ENCODE measurements around the gene C3orf20. TPM values are rescaled to one million over a fixed set of nuclear protein-coding genes. Genes with fewer than 3 reads are reported as not detected.

C3orf20 gene
- total RNA-seq, 1 experiment from 2014 or later = 0.28 TPM

DNA sequence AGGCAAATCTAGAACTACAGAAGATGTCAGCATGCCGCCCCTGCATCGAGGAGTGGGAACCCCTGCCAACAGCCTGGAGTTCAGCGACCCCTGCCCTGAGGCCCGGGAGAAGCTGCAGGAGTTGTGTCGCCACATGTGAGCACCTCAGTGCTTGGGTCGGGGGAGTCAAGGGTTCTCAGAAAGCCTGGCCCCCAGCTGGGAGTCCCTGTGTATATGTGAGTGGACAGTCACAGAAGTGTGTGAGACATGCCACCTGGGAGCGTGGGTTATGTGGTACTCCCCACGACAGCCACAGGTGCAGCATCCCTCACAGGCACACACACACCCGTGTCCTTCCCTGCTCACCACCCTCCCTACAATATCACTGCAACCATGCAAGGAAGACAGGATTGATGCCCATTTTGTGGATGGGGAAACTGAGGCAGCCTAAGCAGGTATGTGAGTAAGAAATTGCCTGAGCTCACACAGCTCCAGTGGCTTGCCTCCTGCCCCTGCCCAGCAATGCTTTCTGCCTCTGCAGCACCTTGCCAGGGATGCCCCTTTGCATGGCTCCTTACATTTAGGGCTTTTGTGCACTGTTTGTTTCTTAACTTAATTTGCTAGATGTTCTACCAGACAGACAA lies 28.3 kb downstream of the C3orf20 start:
- Mint-ChIP-seq H3K4me3 (ENCODE audit: low read depth, unreplicated experiment) (no peak overlapping the region), H3K27ac (ENCODE audit: unreplicated experiment) (no peak overlapping the region), H3K9me3 (ENCODE audit: low read depth, unreplicated experiment) (no peaks in the 10 kb centered on the region), H3K4me1 (ENCODE audit: low read depth, unreplicated experiment) (no peaks in the 10 kb centered on the region), H3K27me3 (ENCODE audit: unreplicated experiment) (no peaks in the 10 kb centered on the region), H3K36me3 (ENCODE audit: insufficient read depth, unreplicated experiment) (no peaks in the 10 kb centered on the region)
- no peak for DNase-seq
- BruUV-seq (replicated peaks) = no TSS peak
- TF ChIP-seq CTCF (IDR thresholded peaks at IDR 0.05; ENCODE audit: unreplicated experiment) = no peak
- intact Hi-C loops (cut with micrococcal nuclease; ENCODE audit: unreplicated experiment) = no loop called here
- CTCF ChIA-PET = no interaction called here

- CTCF ChIA-PET = no interaction called here
- H3K27me3 Mint-ChIP-seq (ENCODE audit: unreplicated experiment) = no peaks in the 10 kb centered on the region
- no peaks in the 10 kb centered on the region for H3K9me3 Mint-ChIP-seq (ENCODE audit: low read depth, unreplicated experiment)
- H3K4me3 Mint-ChIP-seq (ENCODE audit: low read depth, unreplicated experiment) = no peak overlapping the region
- BruUV-seq (replicated peaks) = no TSS peak
- no peaks in the 10 kb centered on the region for H3K36me3 Mint-ChIP-seq (ENCODE audit: insufficient read depth, unreplicated experiment)
- intact Hi-C loops (cut with micrococcal nuclease; ENCODE audit: unreplicated experiment) = no loop called here
- no peak for DNase-seq
- no peak overlapping the region for H3K27ac Mint-ChIP-seq (ENCODE audit: unreplicated experiment)
- no peak for TF ChIP-seq CTCF (IDR thresholded peaks at IDR 0.05; ENCODE audit: unreplicated experiment)
- no peaks in the 10 kb centered on the region for H3K4me1 Mint-ChIP-seq (ENCODE audit: low read depth, unreplicated experiment)
Measured at GRCh38 chr3:14703791-14704190, 28.9 kb downstream of the C3orf20 start.

DNA sequence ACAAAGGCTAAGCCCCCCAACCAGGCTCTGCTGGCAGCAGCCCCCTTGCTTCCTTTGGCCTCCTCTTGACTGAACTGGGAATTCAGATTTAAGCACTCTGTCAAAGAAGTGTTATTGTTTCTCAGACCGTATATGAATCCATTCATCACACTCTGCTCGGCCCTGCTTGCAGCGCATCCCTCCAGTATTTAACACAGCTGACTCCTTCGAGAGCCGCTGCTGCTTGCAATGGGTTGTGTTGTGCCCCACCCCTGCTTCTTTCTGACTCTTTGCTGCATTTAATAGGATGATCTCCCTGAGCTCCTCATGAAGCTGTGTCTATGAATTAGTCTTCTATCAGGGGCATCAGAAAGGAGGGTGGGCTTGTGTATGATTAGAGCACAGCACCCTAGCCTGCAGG lies 31.2 kb downstream of the C3orf20 start:
- Mint-ChIP-seq H3K36me3 (ENCODE audit: insufficient read depth, unreplicated experiment) (no peaks in the 10 kb centered on the region), H3K27ac (ENCODE audit: unreplicated experiment) (no peak overlapping the region), H3K27me3 (ENCODE audit: unreplicated experiment) (no peaks in the 10 kb centered on the region), H3K9me3 (ENCODE audit: low read depth, unreplicated experiment) (no peaks in the 10 kb centered on the region), H3K4me1 (ENCODE audit: low read depth, unreplicated experiment) (no peaks in the 10 kb centered on the region), H3K4me3 (ENCODE audit: low read depth, unreplicated experiment) (no peak overlapping the region)
- no TSS peak for BruUV-seq (replicated peaks)
- CTCF ChIA-PET = no interaction called here
- no peak for TF ChIP-seq CTCF (IDR thresholded peaks at IDR 0.05; ENCODE audit: unreplicated experiment)
- no peak for DNase-seq
- intact Hi-C loops (cut with micrococcal nuclease; ENCODE audit: unreplicated experiment) = no loop called here

DNA sequence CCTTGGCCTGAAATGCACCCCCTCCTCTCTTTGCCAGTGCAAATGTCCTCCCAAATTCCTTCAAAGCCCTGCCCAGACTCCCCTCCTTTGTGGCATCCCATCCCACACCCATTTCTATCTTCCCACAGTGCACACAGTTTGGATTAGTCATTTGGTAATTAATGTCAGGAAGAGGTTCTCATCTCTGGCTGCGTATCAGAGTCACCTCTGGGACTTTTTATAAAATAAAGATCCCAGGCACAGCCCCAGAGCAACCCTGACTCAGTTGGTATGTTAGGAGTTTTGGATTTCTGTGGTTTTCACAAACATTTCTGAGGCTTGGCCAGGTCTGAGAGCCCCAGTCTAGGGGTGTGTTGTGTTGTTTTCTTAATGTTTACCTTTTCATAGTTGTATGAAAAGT lies 41.6 kb downstream of the C3orf20 start:
- BruUV-seq (replicated peaks) = no TSS peak
- H3K36me3 Mint-ChIP-seq (ENCODE audit: insufficient read depth, unreplicated experiment) = no peaks in the 10 kb centered on the region
- H3K4me3 Mint-ChIP-seq (ENCODE audit: low read depth, unreplicated experiment) = no peak overlapping the region
- no peaks in the 10 kb centered on the region for H3K4me1 Mint-ChIP-seq (ENCODE audit: low read depth, unreplicated experiment)
- intact Hi-C loops (cut with micrococcal nuclease; ENCODE audit: unreplicated experiment) = no loop called here
- H3K9me3 Mint-ChIP-seq (ENCODE audit: low read depth, unreplicated experiment) = no peaks in the 10 kb centered on the region
- DNase-seq = no peak
- CTCF ChIA-PET = no interaction called here
- no peak overlapping the region for H3K27ac Mint-ChIP-seq (ENCODE audit: unreplicated experiment)
- TF ChIP-seq CTCF (IDR thresholded peaks at IDR 0.05; ENCODE audit: unreplicated experiment) = no peak
- peaks cover 56% of the 10 kb centered on the region for H3K27me3 Mint-ChIP-seq (ENCODE audit: unreplicated experiment)

Data from Calu3 (cell line).